SK-N-SH (cell line): ENCODE measurements around the gene MUSK.

Experiments
- MAX ChIP-seq: IDR thresholded peaks from 2 replicates; pipeline ENCODE4 v1.4.0; 2012; ENCODE audit warnings: low read depth
- NRF1 ChIP-seq: IDR thresholded peaks from 2 replicates; pipeline ENCODE4 v1.6.1; 2012; ENCODE audit warnings: low read depth, mild to moderate bottlenecking, low read length
- POLR2AphosphoS5 ChIP-seq: IDR thresholded peaks from 2 replicates; pipeline ENCODE4 v1.6.1; 2012; ENCODE audit warnings: low read depth, low read length
- RAD21 ChIP-seq: IDR thresholded peaks from 2 replicates; pipeline ENCODE4 v1.6.1; 2012; ENCODE audit warnings: mild to moderate bottlenecking, low read length
- RCOR1 ChIP-seq: fragments of 150-350 bp; IDR thresholded peaks from 2 replicates; pipeline ENCODE4 v1.6.1; 2017; ENCODE audit warnings: antibody characterized with exemption, low read length
- TAF1 ChIP-seq: IDR thresholded peaks from 2 replicates; pipeline ENCODE4 v1.6.1; 2012; ENCODE audit warnings: low read depth, mild to moderate bottlenecking, low read length, moderate library complexity, borderline replicate concordance
- TF ChIP-seq, protein P1 (sequence below): fragments of 200-600 bp; sonication (generic); IDR thresholded peaks from 2 replicates; pipeline ENCODE4 v1.6.1; 2017; ENCODE audit warnings: antibody characterized with exemption, mild to moderate bottlenecking, moderate library complexity
- TF ChIP-seq, protein P2 (sequence below): fragments of 150-350 bp; IDR thresholded peaks from 2 replicates; pipeline ENCODE4 v1.6.1; 2016; ENCODE audit warnings: mild to moderate bottlenecking, low read depth, low read length

DNA sequence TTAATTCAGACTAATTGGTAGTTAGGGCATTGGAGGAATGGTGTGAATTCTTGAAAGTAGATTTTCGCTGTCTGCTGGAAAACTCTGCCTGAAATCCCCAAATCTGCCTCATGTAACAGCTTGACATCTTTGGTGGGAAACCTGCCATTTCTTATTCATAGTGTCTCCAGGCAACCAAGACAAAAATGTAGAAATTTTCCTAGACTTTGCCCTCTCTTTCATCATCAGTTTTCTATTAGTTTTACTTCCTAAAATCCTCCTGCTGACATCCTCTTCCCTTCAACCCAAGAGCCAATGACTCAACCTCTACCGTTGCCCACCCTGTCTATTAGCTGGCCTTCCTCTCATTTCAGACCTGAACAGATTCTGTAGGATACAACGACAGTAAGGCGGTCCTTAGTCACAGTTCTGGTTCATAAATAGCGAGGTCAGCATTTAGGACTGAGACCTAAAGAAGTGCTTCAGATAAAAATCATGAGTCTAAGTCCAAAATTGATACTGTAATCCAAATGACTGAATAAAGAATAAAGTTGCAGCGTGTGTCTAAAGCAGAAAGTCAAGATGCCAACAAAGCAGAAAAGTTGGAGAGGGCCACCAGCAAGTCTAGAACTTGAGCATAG lies 133.9 kb downstream of the MUSK start:
- TF ChIP-seq, protein P1, sequence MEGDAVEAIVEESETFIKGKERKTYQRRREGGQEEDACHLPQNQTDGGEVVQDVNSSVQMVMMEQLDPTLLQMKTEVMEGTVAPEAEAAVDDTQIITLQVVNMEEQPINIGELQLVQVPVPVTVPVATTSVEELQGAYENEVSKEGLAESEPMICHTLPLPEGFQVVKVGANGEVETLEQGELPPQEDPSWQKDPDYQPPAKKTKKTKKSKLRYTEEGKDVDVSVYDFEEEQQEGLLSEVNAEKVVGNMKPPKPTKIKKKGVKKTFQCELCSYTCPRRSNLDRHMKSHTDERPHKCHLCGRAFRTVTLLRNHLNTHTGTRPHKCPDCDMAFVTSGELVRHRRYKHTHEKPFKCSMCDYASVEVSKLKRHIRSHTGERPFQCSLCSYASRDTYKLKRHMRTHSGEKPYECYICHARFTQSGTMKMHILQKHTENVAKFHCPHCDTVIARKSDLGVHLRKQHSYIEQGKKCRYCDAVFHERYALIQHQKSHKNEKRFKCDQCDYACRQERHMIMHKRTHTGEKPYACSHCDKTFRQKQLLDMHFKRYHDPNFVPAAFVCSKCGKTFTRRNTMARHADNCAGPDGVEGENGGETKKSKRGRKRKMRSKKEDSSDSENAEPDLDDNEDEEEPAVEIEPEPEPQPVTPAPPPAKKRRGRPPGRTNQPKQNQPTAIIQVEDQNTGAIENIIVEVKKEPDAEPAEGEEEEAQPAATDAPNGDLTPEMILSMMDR = no peak
- no peak for TF ChIP-seq NRF1
- TF ChIP-seq, protein P2, sequence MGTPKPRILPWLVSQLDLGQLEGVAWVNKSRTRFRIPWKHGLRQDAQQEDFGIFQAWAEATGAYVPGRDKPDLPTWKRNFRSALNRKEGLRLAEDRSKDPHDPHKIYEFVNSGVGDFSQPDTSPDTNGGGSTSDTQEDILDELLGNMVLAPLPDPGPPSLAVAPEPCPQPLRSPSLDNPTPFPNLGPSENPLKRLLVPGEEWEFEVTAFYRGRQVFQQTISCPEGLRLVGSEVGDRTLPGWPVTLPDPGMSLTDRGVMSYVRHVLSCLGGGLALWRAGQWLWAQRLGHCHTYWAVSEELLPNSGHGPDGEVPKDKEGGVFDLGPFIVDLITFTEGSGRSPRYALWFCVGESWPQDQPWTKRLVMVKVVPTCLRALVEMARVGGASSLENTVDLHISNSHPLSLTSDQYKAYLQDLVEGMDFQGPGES = no peak
- TF ChIP-seq TAF1 = no peak
- no peak for TF ChIP-seq MAX
- no peak for TF ChIP-seq RAD21
- no peak for TF ChIP-seq RCOR1
- TF ChIP-seq POLR2AphosphoS5 = no peak
